HG03066 (cell line): ENCODE measurements around the gene TMEM131L.

Experiments used
- ATAC-seq: cut with Tn5 transposase; IDR thresholded peaks from one replicate; pipeline ENCODE4 v1.9.1; 2021; ENCODE audit warnings: low read depth; ENCODE audit not compliant: unreplicated experiment

Gene TMEM131L

DNA sequence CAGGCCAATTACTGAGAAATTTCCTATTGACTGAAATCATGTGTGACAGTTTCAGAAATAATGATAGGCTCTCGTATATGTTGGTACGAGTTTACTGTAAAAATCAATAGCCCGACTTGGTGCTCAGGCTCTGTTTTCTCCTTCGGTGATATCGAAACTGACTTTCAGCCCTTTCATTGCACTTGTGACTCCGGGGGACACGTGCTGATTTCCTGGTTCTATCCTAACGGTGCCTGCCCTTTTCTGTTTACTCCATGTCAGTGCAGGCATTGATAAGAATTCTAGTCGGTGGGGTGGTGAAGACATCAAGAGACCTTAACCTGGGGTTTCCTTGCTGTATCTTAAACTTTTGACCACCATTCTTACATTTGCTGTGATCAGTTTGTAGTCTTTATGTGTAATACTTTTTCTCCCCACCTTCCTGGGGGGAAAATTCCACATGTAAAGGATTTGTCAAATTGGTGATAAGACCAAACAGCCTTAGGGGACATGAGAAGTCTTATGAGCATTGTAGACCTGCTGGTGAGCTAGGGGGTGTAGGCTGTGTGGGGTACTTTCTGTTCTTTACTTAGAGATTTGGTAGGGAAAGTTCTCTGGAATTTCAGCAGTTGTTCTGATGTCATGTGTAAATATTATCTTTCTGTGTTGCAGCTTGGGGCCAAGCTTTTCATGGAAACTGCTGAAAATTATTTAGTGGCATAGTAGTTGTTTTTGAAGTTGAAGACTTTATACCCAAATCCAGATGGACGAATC, 52.7 kb downstream of the TMEM131L start:
- no peak for ATAC-seq

GRCh38 chr4:153519687-153520086, 53.5 kb downstream of the TMEM131L start:
- no peak for ATAC-seq

- no peak for ATAC-seq
Measured at GRCh38 chr4:153520227-153520626, 54.1 kb downstream of the TMEM131L start.

- ATAC-seq: peak; percentile 36
Measured at GRCh38 chr4:153520801-153521329, 54.7 kb downstream of the TMEM131L start.

GRCh38 chr4:153521478-153521877, 55.3 kb downstream of the TMEM131L start:
- no peak for ATAC-seq

GRCh38 chr4:153521999-153522801, 56.0 kb downstream of the TMEM131L start:
- ATAC-seq: peak; percentile 37

DNA sequence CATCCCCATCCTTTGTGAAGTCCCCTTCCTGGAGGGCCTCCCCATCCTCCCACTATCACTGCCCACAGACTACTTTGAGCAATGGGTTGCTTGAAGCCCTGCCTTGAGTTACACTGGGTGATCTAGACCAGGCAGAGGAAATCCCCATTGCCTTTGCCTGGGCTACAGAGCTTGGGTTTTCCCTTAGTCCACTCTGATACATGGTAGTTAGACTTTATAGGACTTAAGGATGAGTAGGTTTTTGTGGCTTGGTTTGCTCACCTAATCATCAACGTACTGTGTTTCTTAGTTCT, 56.6 kb downstream of the TMEM131L start:
- ATAC-seq: peak; percentile 31

- ATAC-seq: no peak
Measured at GRCh38 chr4:153523164-153523796, 57.1 kb downstream of the TMEM131L start.

DNA sequence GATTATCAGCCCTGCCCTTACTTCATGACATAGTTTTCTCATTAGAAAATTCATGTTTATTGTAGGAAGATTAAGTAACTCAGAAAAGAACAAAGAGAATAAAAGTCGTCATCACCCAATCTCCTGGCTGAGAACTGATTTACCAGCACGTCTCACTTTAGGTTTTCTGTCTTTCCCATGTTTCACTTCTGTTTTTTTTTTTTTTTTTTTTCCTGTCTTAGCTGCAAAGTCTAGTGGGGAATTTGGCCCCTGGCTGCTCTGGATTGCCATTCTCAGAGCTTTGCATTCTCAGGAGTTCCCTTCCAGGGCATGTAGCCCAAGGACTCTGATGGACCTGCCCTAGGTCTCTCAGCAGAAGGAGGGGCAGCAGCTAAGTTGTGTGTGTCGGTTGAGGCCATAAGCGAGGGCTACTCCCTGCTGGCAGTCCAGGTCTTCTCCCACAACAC, 57.8 kb downstream of the TMEM131L start:
- no peak for ATAC-seq

DNA sequence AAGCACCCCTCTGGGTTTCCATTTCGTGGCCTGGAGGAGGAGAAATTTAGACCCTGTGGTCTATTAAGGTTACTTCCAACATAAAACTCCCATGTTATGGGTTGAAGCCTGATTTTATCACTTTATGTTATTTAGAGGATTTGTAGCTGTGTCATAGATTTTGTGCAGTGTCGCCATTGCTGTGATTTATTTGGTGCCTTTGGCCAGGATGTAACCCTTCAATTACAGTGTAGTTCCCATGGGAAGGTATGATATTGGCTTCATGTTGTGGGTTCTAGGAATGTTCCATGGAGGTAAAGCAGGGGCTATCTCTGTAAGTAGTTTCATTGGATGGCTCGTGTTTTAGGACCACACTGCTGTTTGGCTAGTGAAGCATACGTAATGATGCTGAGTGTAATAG, 58.5 kb downstream of the TMEM131L start:
- no peak for ATAC-seq

DNA sequence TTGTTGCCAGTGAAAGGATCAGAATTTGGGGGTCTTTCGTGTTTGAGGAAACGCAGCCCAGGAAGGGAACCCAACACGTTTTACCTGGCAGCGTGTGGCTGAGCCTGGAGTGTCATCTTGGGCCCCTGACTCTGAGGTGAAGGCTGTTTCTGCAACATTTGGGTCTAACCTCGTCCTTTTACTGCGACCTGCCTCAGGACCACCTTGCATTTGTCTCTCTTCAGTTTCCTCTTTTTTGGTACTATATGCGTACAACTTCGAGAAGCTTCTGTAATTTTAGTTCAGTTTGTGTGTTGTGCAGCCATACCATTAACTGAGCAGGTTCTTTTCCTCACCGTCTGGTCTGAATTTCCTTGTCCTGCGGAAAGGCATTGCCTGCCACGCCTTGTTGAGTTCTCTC, 61.5 kb downstream of the TMEM131L start:
- ATAC-seq: no peak

- ATAC-seq: peak; percentile 54
Measured at GRCh38 chr4:153528705-153529485, 62.7 kb downstream of the TMEM131L start.

GRCh38 chr4:153529646-153530045, 63.5 kb downstream of the TMEM131L start:
- ATAC-seq: no peak

DNA sequence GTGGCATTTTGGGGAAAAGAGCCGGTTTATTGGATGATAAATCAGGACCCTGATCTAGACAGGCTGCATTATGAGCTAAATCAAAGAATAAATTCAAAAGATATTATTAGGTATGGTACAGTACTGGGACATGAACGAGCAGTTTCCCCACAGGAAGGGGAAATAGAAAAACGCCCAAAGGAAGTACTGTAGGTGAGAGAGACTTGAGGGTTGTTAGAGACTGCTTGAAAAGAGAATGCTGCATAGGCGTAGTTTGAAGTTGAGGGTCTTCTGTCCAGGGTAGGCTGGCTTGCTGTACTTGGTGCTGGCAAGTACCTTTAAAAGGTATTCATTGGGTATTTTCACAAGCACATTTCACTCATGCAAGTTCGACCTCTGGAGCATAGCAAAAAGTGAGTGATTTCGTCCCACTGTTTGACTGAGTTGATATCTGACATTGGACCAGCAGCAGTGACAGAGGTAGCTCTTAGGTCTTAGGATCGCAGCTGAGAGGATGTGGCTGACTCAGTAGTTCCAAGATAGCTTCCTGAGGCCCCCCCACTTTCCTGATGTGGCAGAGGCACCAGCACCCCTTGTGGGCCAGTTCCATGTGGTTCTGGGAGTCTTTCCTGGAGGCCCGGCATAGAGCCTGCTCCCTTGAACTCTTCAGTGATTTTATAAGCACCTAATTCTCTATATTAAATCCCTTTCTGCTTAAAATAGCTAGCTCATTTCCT, 64.3 kb downstream of the TMEM131L start:
- no peak for ATAC-seq

GRCh38 chr4:153531000-153531358, 64.8 kb downstream of the TMEM131L start:
- no peak for ATAC-seq

DNA sequence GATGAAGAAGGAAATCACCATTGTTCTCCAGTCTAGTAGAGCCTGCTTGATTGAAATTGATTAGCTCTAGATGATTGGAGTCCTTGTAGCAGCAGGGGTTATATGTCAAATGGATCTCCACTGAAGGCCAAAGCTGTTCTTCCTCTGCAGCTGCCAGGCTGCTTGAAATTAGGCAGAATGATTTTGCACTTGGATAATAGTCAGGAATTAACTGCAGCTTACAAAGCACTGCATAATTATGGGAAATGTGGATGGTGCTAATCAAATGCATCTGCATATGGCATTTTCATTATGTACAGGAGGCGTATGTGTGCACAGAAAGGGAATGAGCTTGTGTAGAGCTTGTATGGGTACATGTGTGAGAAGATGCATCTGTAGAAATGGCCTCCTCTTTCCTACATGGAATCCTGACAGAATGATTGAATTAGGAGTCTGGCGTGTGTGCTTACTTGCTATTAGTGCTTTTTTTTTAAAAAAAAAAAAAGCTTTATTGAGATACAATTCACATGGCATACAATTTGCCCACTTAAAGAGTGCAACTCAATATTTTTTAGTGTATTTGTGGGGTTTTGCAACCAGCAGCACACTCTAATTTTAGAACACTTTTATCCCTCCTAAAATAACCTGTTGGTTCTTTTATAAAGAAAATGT, 65.9 kb downstream of the TMEM131L start:
- ATAC-seq: no peak

- ATAC-seq: no peak
Measured at GRCh38 chr4:153532636-153533035, 66.5 kb downstream of the TMEM131L start.

DNA sequence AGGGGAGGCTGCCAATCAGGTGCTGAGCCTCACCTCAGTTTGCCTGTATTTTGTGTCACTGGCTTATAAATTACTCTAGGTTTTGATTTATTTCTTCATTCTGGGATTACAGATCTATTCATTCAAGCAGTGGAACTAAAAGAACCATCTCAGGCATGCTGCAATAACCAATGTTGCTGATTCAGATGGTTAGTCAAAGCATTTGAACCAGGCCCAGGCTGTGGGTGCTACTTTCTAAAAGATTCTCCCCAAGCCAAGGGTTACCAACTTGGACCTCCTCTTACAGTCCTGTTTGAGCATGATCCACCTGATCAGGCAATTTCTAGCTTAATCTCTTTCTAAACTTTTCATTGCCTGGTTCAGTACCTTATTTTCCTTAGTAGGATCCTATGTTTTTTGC, 67.2 kb downstream of the TMEM131L start:
- ATAC-seq: no peak

DNA sequence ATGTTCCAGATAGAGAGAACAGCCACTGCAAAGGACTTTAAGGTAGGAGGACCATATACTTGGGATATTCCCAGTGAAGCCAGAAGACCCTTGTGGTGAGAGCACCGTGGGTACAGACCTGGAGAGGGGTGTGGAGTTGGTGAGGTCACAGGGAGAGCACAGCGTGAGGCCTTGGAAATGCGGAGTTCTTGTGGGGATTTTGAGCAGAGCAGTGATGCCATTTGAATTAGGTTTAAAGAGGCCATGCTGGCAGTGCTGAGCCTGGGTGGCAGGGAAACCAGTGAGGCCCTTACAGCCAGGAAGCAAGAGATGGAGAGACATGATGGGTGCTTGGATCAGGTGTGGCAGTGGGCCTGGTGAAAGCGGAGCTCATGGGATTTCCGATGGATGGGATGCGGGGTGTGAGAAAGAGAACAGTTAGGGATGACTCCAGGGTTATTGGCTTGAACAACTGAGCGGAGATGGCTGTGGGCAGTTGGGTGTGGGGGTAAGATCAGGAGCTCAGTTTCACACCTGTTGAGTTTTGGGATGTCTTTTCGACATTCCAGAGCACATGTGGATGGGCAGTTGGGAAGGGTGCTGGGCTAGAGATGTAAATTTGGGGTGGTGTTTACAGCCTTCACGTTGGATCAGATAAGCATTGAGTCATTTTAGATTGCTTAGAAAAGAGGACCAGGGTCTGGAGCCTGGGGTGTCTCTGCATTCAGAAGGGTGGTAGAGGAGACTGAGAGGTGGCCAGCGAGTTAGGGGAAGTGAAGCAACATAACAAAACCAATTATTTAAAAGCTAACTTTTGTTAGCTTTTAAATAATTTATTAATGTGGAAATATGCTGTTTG, 68.9 kb downstream of the TMEM131L start:
- no peak for ATAC-seq
